NCI-H526 treated with DMSO at 0.1 percent for 48 hours (cell line): Measurements from ENCODE around the gene COPG1.
A peak's percentile ranks its signal among the peaks of the same experiment; 100 is the strongest.

Experiments
- DNase-seq: peaks from one replicate; lab custom pipeline; 2025; lab: John Stamatoyannopoulos, UW

COPG1 gene

GRCh38 chr3:129313665-129314385 is 64.4 kb downstream of the COPG1 start:
- no peak for DNase-seq

DNA sequence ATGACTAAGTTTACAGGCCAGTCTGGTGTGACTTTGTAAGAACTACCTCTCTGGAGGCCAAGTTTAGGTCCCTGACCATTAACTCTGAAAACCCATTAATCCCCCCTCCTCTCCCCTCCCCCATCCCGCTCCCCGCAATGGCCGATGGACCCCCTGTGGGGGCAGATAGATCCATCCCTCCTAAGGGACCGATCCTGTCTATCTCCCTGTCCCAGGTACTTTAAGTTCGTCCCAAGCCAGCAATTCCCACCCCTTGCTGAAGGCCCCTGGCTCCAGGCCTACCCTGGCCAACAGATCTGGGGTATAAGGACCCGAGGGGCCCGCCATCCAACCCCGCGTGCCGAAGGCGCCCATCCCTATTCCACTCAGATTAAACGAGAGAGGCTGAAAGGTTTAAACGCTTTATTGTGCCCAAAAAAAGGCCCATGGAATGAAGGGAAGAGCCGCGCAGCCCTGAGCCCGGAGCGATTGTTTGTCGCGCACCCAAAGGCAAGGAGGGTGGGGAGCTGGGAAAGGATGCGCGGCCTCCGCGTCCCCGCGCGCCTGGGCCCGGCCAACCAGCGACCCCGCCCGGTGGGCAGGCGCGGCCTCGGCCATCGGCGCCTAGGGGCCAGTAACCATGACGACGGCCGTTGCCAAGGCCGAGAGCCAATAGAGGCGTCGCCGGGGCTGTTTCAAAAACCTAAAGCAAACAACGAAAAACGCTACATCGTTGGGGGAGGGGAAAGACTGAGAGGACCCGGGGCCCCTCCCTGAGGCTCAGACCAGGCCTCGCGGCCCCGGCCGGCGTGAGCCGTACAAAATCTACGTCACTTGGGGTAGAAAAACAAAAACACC is 65.2 kb downstream of the COPG1 start:
- DNase-seq, result peak; percentile 90

DNA sequence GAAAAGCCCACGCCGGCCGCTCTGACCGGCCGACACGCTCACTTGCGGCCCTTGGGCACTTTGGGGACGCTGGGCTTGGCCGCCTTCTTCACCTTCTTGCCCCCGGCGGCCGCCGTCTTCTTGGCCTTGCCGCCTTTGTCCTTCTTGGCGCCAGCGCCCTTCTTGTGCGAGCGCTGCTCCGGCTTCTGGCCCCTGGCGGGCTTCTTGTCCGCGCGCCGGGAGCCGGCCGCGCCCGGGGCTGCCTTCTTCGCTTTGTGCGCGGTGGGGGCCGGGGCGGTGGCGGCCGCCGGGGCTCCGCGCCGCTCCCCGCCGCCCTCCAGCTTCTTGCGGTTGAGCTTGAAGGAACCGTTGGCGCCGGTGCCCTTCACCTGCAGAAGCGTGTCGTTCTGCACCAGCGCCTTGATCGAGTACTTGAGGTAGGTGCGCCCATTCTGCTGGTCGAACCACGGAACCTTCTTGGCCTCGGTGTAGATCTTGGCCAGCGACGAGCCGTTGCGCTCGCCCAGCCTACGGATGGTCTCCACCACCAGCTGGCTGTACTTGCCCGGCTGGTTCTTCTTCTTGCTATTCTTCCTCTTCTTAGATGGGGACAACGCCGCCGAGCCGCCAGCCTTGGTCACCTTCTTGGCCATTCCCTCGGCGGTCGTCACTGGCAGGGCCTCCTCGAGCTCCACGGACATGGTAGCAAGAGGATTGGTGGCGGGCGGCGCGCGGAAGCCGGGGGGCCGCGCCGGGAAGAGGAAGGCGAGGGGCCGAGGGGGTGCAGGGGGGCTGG is 66.0 kb downstream of the COPG1 start:
- DNase-seq, result peak; percentile 27

- DNase-seq, result no peak
Observed at GRCh38 chr3:129315998-129316247, 66.5 kb downstream of the COPG1 start.

GRCh38 chr3:129316248-129317013 is 67.0 kb downstream of the COPG1 start:
- peak; percentile 69 for DNase-seq

DNA sequence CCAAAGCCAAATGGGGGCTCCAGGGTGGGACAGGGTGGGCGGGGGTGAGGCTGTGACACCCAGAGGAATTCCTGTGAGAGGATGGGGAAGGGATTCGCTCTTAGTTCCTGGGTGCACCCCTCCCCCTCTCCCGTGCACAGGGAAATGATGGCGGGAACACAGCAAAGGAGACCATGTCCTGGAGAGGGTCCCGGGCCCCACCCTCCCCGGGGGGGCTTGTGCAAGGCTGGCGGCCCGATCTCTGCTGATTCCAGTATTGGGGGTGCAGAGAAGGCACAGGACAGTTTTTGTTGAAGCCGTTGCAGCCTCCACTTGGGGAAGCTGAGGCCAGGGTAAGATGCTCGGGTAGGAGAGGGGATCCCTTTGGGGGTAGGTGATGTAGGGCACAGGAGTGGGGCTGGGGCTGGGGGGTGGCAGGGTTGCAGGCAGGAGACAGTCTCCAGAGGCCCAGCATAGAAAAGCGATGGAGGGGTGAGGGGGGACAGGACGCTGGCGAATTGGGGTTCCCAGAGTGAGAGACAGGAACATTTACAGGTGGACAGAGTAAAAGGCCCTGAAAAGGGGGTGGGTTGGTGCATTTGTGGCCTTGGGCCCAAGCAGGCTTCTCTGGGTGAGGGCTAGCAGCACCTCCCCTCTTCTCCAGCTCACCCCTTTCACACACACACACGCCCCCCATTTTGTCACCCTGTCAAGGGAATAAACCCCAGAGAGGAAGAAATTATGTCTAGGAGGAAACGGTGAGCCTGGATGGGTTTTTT is 67.8 kb downstream of the COPG1 start:
- no peak for DNase-seq

DNA sequence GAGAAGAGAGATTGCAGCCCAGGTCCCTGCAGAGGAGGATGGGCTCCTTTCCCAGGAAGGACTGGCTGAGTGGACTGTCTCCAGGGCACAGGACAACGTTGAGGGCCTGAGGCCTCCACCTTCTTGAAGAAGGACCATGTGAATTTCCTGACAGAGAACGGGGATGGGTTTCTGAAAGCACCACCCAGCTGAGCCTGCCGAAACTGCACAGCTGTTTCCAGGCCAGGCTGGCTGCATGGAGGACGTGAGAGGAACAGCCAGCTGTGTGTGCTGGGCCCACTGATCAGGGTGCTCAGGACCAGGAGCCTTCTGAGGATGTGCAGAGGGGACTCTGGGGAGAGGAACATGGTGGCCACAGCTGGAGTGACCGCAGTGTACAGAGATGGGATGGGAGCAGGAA is 68.4 kb downstream of the COPG1 start:
- no peak for DNase-seq

DNA sequence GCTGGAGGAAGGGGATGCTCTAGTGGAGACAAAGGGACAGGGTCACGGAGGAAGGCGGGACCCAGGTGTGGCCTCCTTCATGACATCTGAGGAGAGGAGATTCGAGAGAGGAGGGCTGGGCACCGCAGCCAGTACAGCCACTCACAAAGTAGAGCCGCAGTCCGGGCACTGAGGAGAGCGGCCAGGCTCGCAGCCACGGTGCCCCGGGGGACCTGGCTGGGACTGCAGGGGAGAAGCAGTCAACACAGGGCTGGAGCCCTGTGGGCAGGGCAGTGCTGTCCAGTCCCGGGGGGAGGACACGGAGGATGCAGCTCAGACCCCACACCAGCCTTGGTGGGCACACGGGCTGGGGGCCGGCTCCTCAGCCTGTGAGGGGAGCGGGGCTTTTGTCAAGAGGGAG is 69.5 kb downstream of the COPG1 start:
- DNase-seq, result no peak

DNA sequence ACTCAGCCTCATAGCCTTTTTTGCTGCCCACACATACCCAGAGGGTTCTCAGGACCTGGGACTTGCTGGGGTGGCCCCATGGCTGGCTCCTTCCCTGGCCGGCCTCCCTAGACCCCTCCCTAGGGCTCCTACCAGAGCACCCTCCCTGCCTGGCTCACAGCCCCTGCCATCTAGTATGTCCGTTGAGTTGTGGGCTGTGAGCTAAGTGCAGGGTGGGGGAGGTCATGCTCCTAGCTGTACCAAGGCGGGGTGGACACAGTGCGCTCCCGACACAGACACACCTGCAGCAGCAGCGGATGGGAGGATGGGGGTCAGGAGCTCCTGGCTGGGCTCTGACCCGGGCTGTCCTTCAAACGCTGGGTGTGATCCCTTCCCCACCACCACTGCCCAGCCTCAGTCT is 70.9 kb downstream of the COPG1 start:
- no peak for DNase-seq

DNA sequence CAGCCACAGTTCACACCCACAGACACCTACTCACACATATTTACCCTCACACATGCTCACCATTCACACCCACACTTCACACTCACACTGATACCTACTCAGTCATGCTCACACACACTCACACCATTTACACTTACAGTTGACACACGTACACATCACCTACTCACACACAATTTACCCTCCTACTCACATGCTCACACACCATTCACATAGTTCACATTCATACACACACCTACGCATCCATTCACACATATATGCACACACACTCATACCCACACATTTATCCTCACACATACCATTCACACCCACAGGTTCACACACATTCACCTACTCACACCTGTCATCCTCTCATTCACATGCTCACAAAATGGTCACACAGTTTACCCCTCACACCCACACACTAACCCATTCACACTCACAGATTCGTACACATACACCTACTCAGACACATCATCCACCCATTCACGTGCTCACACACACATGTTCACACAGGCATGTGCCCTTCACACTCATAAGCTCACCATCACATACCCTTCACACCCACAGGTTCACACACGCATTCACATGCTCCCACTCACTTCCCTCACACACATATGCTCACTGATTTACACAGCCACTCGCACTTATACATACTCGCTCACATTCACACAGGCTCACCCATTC is 71.5 kb downstream of the COPG1 start:
- DNase-seq, result no peak

GRCh38 chr3:129321887-129322286 is 72.5 kb downstream of the COPG1 start:
- DNase-seq, result no peak

- DNase-seq, result no peak
Observed at GRCh38 chr3:129323651-129324294, 74.4 kb downstream of the COPG1 start.

- DNase-seq, result no peak
Observed at GRCh38 chr3:129324855-129325254, 75.4 kb downstream of the COPG1 start.

DNA sequence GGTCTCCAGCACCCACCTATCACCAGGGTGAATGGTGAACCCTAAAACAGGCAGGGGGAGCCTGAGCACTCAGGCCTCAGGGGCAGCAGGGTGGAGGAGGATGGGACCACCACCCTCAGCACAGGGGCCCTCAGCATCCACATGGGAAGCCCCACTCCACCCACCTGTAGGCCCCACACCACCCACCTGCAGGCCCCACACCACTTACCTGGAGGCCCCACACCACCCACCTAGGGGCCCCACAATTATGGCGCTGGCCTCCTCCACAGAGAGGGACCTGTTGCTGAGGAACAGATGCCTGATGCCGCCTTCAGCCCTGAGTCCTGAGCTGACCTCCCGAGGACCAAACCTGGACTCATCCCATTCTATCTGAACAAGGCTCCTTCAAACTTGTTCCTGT is 76.0 kb downstream of the COPG1 start:
- DNase-seq, result no peak

- DNase-seq, result no peak
Observed at GRCh38 chr3:129326138-129326537, 76.7 kb downstream of the COPG1 start.

GRCh38 chr3:129326595-129326994 is 77.2 kb downstream of the COPG1 start:
- DNase-seq, result no peak
